Loucy (cell line): ENCODE measurements around the gene COMMD1.

ENCODE experiments used
- H2AFZ ChIP-seq: fragments of 200-600 bp; sonication (generic); 2 replicates; pipeline ENCODE4 v1.6.0; 2016; ENCODE audit warnings: antibody characterized with exemption, mild to moderate bottlenecking, low read length, moderate library complexity
- H3F3A ChIP-seq: fragments of 200-600 bp; 2 replicates; pipeline ENCODE4 v1.6.0; 2016; ENCODE audit warnings: antibody characterized with exemption, low read depth, mild to moderate bottlenecking
- H3K27me3 ChIP-seq: fragments of 200-600 bp; sonication (generic); 2 replicates; pipeline ENCODE4 v1.6.1; 2014; ENCODE audit warnings: low read length, mild to moderate bottlenecking; ENCODE audit not compliant: insufficient read depth, poor library complexity, severe bottlenecking
- H3K36me3 ChIP-seq: fragments of 200-600 bp; sonication (generic); 2 replicates; pipeline ENCODE4 v1.6.1; 2016; ENCODE audit warnings: low read length; ENCODE audit not compliant: insufficient read depth
- H3K4me1 ChIP-seq: fragments of 200-600 bp; sonication (generic); 2 replicates; pipeline ENCODE4 v1.5.1; 2014; ENCODE audit warnings: low read length, mild to moderate bottlenecking; ENCODE audit not compliant: insufficient read depth, poor library complexity, severe bottlenecking
- H3K4me2 ChIP-seq: fragments of 200-600 bp; sonication (generic); 2 replicates; pipeline ENCODE4 v1.6.0; 2014; ENCODE audit warnings: antibody characterized with exemption, low read length, low read depth, mild to moderate bottlenecking; ENCODE audit not compliant: poor library complexity, severe bottlenecking
- H3K4me3 ChIP-seq: fragments of 200-600 bp; sonication (generic); 2 replicates; pipeline ENCODE4 v1.5.1; 2014; ENCODE audit warnings: low read length, mild to moderate bottlenecking, mixed read lengths; ENCODE audit not compliant: poor library complexity, severe bottlenecking
- H3K79me2 ChIP-seq: fragments of 200-600 bp; sonication (generic); 2 replicates; pipeline ENCODE4 v1.6.1; 2014; ENCODE audit warnings: low read length; ENCODE audit not compliant: insufficient read depth
- H3K9ac ChIP-seq: fragments of 200-600 bp; sonication (generic); 2 replicates; pipeline ENCODE4 v1.6.0; 2014; ENCODE audit warnings: mild to moderate bottlenecking, low read depth, low read length, moderate library complexity; ENCODE audit not compliant: poor library complexity, severe bottlenecking
- H3K9me2 ChIP-seq: fragments of 200-600 bp; sonication (generic); replicated peaks from 2 replicates; pipeline ENCODE4 v1.6.1; 2016; ENCODE audit warnings: low read depth, low read length, mixed read lengths
- H3K9me3 ChIP-seq: fragments of 200-600 bp; sonication (generic); 2 replicates; pipeline ENCODE4 v1.6.1; 2014; ENCODE audit warnings: mild to moderate bottlenecking, antibody characterized with exemption, low read length, low read depth; ENCODE audit not compliant: insufficient read depth
- H4K20me1 ChIP-seq: fragments of 200-600 bp; sonication (generic); 2 replicates; pipeline ENCODE4 v1.6.0; 2014; ENCODE audit warnings: antibody characterized with exemption, low read length, mild to moderate bottlenecking; ENCODE audit not compliant: insufficient read depth, poor library complexity, severe bottlenecking
- EZH2phosphoT487 ChIP-seq: fragments of 200-600 bp; IDR thresholded peaks from 2 replicates; pipeline ENCODE4 v1.6.1; 2018; ENCODE audit warnings: antibody characterized with exemption, mild to moderate bottlenecking, moderate library complexity, borderline replicate concordance
- TF ChIP-seq, protein P1 (sequence below): fragments of 200-600 bp; sonication (generic); conservative IDR thresholded peaks from 2 replicates; pipeline ENCODE4 v1.5.1; 2014; ENCODE audit warnings: mild to moderate bottlenecking, antibody characterized with exemption, low read length

Gene COMMD1

DNA sequence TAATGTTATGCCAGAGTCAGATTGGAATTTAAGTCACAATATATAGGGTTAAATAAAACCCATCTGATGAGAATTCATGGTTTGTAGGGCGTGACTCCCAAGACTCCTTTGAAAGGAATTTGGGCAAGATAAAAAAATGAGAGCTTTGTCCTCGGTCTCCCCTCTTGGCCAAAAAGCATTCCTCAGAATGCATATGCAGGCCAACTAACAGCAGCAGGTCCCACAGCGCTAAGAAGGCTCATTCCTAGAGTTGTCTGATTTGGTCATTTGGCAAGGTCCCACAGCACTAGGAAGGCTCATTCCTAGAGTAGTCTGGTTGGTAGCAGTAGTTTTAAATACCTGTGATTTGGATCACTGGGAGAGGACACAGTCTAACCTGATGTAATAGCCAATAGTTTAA is 184.2 kb downstream of the COMMD1 start:
- H3K4me1 ChIP-seq, result peaks cover 28% of the 10 kb centered on the region

DNA sequence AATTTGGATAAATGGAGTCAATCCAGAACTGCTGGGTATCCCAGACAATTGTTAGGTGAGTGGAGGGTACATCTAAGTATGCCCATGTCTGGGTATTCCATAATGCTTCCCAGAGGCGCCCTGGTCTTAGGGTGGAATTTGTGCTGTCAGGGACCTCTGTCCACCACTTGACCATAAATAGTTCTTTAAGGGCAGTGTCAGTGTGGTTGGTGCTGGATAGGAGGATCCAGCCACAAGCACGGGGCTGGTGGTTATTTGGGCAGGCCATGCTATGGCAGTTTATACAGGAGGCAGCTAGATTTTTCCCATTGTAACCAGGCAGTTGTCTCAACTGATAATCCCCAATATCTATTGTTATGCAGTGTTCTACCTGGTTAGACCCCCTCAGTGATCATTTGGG is 186.0 kb downstream of the COMMD1 start:
- Histone ChIP-seq H4K20me1 (no peaks in the 10 kb centered on the region), H3K36me3 (no peaks in the 10 kb centered on the region), H3F3A (no peaks in the 10 kb centered on the region), H3K4me2 (no peak overlapping the region), H3K9me2 (no peaks in the 10 kb centered on the region), H3K9me3 (no peaks in the 10 kb centered on the region), H2AFZ (no peak overlapping the region), H3K9ac (no peak overlapping the region), H3K79me2 (peaks cover 33% of the 10 kb centered on the region; the same call in 1 of the 2 replicates), H3K4me1 (peaks cover 23% of the 10 kb centered on the region), H3K4me3 (no peak overlapping the region), H3K27me3 (no peaks in the 10 kb centered on the region)
- TF ChIP-seq, protein P1, sequence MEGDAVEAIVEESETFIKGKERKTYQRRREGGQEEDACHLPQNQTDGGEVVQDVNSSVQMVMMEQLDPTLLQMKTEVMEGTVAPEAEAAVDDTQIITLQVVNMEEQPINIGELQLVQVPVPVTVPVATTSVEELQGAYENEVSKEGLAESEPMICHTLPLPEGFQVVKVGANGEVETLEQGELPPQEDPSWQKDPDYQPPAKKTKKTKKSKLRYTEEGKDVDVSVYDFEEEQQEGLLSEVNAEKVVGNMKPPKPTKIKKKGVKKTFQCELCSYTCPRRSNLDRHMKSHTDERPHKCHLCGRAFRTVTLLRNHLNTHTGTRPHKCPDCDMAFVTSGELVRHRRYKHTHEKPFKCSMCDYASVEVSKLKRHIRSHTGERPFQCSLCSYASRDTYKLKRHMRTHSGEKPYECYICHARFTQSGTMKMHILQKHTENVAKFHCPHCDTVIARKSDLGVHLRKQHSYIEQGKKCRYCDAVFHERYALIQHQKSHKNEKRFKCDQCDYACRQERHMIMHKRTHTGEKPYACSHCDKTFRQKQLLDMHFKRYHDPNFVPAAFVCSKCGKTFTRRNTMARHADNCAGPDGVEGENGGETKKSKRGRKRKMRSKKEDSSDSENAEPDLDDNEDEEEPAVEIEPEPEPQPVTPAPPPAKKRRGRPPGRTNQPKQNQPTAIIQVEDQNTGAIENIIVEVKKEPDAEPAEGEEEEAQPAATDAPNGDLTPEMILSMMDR, result no peak
- TF ChIP-seq EZH2phosphoT487, result no peak

More for the DNA sequence above, 184.2 kb downstream of the COMMD1 start:
- no peak for TF ChIP-seq EZH2phosphoT487
- TF ChIP-seq, protein P1, result no peak
- no peaks in the 10 kb centered on the region for H3K9me3 ChIP-seq
- no peaks in the 10 kb centered on the region for H3K27me3 ChIP-seq
- peaks cover 36% of the 10 kb centered on the region; the same call in 1 of the 2 replicates for H3K79me2 ChIP-seq
- H3F3A ChIP-seq, result no peaks in the 10 kb centered on the region; the same call in 1 of the 2 replicates
- H3K9ac ChIP-seq, result no peak overlapping the region
- H2AFZ ChIP-seq, result no peak overlapping the region
- H3K9me2 ChIP-seq, result no peaks in the 10 kb centered on the region
- no peaks in the 10 kb centered on the region for H3K36me3 ChIP-seq
- no peak overlapping the region for H3K4me2 ChIP-seq
- H4K20me1 ChIP-seq, result no peaks in the 10 kb centered on the region
- H3K4me3 ChIP-seq, result no peak overlapping the region

DNA sequence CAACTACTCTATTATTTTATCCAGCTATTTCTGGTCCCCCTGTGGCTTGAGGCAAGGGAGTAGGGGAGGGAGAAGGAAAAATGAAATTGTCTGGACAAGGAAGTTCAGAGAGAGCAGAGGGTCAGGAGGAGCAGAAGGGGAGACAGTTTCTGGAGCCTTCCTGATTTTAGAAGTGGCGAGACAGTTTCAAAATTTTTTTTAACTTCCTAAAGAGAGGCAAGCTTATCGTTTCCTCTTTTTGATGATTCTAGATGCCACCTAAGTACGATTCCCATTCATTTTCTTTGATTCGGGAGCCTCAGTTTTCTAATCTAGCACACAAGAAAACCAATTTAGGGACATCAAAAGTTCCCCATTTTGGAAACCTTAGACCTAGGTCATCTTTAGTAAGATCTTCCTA is 193.6 kb downstream of the COMMD1 start:
- Histone ChIP-seq H3K36me3 (no peaks in the 10 kb centered on the region), H2AFZ (no peak overlapping the region), H3F3A (no peaks in the 10 kb centered on the region; the same call in 1 of the 2 replicates), H3K4me2 (peak overlapping the region; percentile 0), H3K4me1 (peaks cover 34% of the 10 kb centered on the region), H3K79me2 (peaks cover 33% of the 10 kb centered on the region; the same call in 1 of the 2 replicates), H3K27me3 (no peaks in the 10 kb centered on the region), H3K9me2 (no peaks in the 10 kb centered on the region), H3K9me3 (no peaks in the 10 kb centered on the region), H4K20me1 (no peaks in the 10 kb centered on the region), H3K9ac (peak overlapping the region; percentile 5), H3K4me3 (no peak overlapping the region)
- TF ChIP-seq, protein P1, result no peak
- TF ChIP-seq EZH2phosphoT487, result no peak
